Measurements from ENCODE around the gene PCAT7.

DNA sequence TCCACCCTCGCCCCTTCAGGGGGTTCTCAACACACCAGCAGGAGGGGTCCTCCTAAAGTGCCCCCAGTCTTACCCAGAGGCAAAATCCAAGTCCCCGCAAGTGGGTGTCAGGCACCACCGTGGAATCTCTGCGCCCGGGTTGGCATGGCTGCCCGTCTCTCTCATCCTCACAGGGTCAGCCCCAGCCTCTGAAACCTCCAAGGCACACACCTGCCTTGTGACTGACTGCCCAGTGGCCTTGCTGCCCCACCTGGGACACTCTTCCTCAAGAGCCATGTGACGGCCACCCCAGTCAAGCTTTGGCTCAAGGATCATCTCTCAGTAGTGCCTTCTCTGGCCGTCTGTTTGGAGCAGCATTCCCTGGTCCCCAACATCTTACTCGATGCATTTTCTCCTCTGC is 33.8 kb downstream of the PCAT7 start:
- TF ChIP-seq, protein P1, sequence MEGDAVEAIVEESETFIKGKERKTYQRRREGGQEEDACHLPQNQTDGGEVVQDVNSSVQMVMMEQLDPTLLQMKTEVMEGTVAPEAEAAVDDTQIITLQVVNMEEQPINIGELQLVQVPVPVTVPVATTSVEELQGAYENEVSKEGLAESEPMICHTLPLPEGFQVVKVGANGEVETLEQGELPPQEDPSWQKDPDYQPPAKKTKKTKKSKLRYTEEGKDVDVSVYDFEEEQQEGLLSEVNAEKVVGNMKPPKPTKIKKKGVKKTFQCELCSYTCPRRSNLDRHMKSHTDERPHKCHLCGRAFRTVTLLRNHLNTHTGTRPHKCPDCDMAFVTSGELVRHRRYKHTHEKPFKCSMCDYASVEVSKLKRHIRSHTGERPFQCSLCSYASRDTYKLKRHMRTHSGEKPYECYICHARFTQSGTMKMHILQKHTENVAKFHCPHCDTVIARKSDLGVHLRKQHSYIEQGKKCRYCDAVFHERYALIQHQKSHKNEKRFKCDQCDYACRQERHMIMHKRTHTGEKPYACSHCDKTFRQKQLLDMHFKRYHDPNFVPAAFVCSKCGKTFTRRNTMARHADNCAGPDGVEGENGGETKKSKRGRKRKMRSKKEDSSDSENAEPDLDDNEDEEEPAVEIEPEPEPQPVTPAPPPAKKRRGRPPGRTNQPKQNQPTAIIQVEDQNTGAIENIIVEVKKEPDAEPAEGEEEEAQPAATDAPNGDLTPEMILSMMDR (conservative IDR thresholded peaks at IDR 0.05; ENCODE audit: low read depth, low read length): no peak
- TF ChIP-seq, protein P2, sequence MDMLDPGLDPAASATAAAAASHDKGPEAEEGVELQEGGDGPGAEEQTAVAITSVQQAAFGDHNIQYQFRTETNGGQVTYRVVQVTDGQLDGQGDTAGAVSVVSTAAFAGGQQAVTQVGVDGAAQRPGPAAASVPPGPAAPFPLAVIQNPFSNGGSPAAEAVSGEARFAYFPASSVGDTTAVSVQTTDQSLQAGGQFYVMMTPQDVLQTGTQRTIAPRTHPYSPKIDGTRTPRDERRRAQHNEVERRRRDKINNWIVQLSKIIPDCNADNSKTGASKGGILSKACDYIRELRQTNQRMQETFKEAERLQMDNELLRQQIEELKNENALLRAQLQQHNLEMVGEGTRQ (IDR thresholded peaks at IDR 0.05; ENCODE audit: low read depth, low read length): no peak
- no peak for TF ChIP-seq POLR2A (IDR thresholded peaks at IDR 0.05; ENCODE audit: low read depth, low read length)
- TF ChIP-seq RAD21 (IDR thresholded peaks at IDR 0.05; ENCODE audit: low read length): no peak
- TF ChIP-seq RFX5 (IDR thresholded peaks at IDR 0.05; ENCODE audit: low read depth, low read length): no peak

Measured in IMR-90 (cell line).